Myocyte (in vitro differentiated cells): Measurements from ENCODE around the gene GDI1. TPM values are rescaled to one million over a fixed set of nuclear protein-coding genes. Genes with fewer than 3 reads are reported as not detected.
A peak's percentile ranks its signal among the peaks of the same experiment; 100 is the strongest.

Experiments
- DNase-seq: peaks from one replicate; pipeline ENCODE4 v3.0.0-alpha.2; 2012; ENCODE audit warnings: low read depth
- total RNA-seq: library from RNA; depleted of rRNA; stranded (reverse); fragments of >200 nt; gene quantifications from 2 replicates; pipeline ENCODE4 v1.2.3, GENCODE V29; 2014

The GDI1 gene
- total RNA-seq, 1 donor from 2014 or later: 125 TPM

DNA sequence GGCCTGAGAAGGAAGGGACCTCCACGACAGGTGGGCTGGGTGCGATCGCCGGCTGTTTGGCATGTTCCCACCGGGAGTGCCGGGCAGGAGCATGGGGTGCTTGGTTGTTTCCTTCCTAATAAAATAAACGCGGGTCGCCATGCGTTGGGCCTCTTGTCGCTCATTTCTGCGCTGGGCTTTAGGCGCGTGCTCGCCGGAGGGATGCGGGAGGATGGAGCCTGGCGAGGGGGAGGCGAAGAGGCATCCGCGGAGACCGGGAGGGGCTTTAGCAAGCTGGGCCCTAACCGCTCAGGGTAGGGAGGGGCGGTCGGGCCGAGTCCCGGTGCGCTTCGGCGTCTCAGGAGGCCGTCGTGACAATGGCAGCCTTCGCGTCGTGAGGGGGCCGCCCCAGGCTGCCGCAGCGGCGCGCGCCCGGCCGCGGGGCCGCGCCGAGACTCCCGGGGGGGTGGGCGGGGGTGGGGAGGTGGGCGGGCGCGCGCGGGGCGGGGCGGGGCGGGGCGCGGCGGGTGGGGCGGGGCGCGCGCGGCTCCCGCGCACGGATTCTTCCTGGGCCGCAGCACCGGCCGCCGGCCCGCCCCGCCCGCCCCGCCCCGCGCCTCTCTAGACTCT, 476 bp upstream of the GDI1 start:
- DNase-seq: no peak

GRCh38 chrX:154437971-154438893, 1.3 kb downstream of the GDI1 start:
- DNase-seq: no peak

- no peak for DNase-seq
Observed at GRCh38 chrX:154439841-154440240, 2.9 kb downstream of the GDI1 start.

GRCh38 chrX:154440623-154441357, 3.8 kb downstream of the GDI1 start:
- no peak for DNase-seq

- no peak for DNase-seq
Observed at GRCh38 chrX:154441564-154441963, 4.6 kb downstream of the GDI1 start.

GRCh38 chrX:154441984-154442707, 5.2 kb downstream of the GDI1 start:
- DNase-seq: no peak

GRCh38 chrX:154443479-154443910, 6.5 kb downstream of the GDI1 start:
- no peak for DNase-seq

- DNase-seq: peak; percentile 68
Observed at GRCh38 chrX:154443992-154444754, 7.2 kb downstream of the GDI1 start, which contains the start of gene FAM50A. TSS of gene FAM50A (plus strand) at chrX:154444141. CDS start at chrX:154444236, 95 bp downstream.

- no peak for DNase-seq
Observed at GRCh38 chrX:154444755-154445246, 7.8 kb downstream of the GDI1 start.

GRCh38 chrX:154445776-154446175, 8.8 kb downstream of the GDI1 start:
- DNase-seq: no peak

- no peak for DNase-seq
Observed at GRCh38 chrX:154446430-154446829, 9.5 kb downstream of the GDI1 start.

DNA sequence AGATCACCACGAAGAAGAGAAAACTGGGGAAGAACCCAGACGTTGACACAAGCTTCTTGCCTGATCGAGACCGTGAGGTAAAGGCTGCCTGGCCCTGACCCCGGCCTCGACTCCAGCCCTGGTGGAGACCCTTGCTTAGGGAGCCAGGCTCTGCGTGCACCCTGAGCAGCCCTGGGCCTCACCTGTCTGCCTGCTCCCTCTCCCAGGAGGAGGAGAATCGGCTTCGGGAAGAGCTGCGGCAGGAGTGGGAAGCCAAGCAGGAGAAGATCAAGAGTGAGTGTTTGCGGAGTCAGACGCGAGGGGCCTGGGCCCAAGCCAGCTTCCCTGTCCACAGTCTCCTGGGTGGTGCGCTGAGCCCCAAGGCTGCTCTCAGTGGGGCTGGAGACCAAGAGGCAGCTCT, 11.5 kb downstream of the GDI1 start:
- no peak for DNase-seq

- DNase-seq: no peak
Observed at GRCh38 chrX:154449618-154450017, 12.7 kb downstream of the GDI1 start.

- DNase-seq: no peak
Observed at GRCh38 chrX:154450312-154450711, 13.4 kb downstream of the GDI1 start.

DNA sequence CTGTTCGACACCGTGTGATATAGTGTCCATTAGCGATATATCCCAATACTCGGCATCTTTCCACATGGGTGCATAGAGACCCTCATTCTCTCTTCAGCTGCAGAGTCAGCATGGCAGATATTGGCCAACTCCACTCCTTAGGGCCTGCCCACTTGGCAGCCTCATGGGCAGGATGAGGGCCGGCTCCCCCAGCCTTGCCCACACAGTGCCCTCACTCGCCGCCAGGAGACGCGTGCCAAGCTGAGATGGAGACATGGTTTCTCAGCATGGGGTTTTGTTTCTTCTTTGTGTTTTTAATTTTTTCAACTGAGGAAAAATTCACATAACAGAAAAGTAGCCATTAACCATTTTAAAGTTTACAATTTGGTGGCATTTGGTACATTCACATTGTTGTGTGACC, 15.9 kb downstream of the GDI1 start:
- no peak for DNase-seq

- peak; percentile 18 for DNase-seq
Observed at GRCh38 chrX:154457491-154458115, 20.6 kb downstream of the GDI1 start.

GRCh38 chrX:154458116-154458953, 21.4 kb downstream of the GDI1 start, which contains the start of gene PLXNA3:
TSS of gene PLXNA3 (plus strand) at chrX:154458281. CDS start at chrX:154460184, 1,903 bp downstream.
- peak; percentile 31 for DNase-seq

GRCh38 chrX:154458954-154459778, 22.2 kb downstream of the GDI1 start:
- peak; percentile 49 for DNase-seq
